Measurements from ENCODE around the gene KCNK4.
"Not testable (repeated sequence)": the region's sequence is repeated elsewhere in the genome, so short reads cannot be mapped to it uniquely, and the experiment has no call there.

KCNK4 gene

GRCh38 chr11:64321026-64321425 is 29.9 kb downstream of the KCNK4 start:
- DNase-seq = no peak
- TF ChIP-seq CTCF (IDR thresholded peaks at IDR 0.05) = no peak
- Mint-ChIP-seq H3K4me1 (peaks cover 50% of the 10 kb centered on the region), H3K4me3 (peak overlapping the region; percentile 6), H3K27me3 (ENCODE audit: low read depth, poor library complexity) (no peaks in the 10 kb centered on the region), H3K27ac (peak overlapping the region; percentile 40), H3K9me3 (no peaks in the 10 kb centered on the region), H3K36me3 (ENCODE audit: low read depth) (peaks cover 11% of the 10 kb centered on the region)

DNA sequence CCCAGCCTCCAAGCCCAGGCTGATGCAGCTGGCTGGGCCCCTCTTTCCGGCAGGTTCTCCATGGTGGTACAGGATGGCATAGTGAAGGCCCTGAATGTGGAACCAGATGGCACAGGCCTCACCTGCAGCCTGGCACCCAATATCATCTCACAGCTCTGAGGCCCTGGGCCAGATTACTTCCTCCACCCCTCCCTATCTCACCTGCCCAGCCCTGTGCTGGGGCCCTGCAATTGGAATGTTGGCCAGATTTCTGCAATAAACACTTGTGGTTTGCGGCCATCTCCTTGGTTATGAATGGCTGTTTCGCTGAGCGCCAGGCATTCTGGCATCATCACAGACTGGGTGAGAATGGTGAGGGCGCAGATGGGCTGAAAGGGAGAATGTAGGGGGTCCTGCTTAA is 30.4 kb downstream of the KCNK4 start:
- Mint-ChIP-seq H3K4me1 (peaks cover 46% of the 10 kb centered on the region), H3K27ac (no peak overlapping the region), H3K27me3 (ENCODE audit: low read depth, poor library complexity) (no peaks in the 10 kb centered on the region), H3K36me3 (ENCODE audit: low read depth) (peaks cover 11% of the 10 kb centered on the region), H3K9me3 (no peaks in the 10 kb centered on the region), H3K4me3 (no peak overlapping the region)
- TF ChIP-seq CTCF (IDR thresholded peaks at IDR 0.05) = no peak
- DNase-seq = no peak

- no peak overlapping the region for H3K27ac Mint-ChIP-seq
- H3K4me3 Mint-ChIP-seq = no peak overlapping the region
- TF ChIP-seq CTCF (IDR thresholded peaks at IDR 0.05) = no peak
- peaks cover 1% of the 10 kb centered on the region for H3K27me3 Mint-ChIP-seq (ENCODE audit: low read depth, poor library complexity)
- DNase-seq = no peak
- H3K9me3 Mint-ChIP-seq = no peaks in the 10 kb centered on the region
- peaks cover 38% of the 10 kb centered on the region for H3K4me1 Mint-ChIP-seq
- peaks cover 11% of the 10 kb centered on the region for H3K36me3 Mint-ChIP-seq (ENCODE audit: low read depth)
Observed at GRCh38 chr11:64322925-64323260, 31.8 kb downstream of the KCNK4 start.

DNA sequence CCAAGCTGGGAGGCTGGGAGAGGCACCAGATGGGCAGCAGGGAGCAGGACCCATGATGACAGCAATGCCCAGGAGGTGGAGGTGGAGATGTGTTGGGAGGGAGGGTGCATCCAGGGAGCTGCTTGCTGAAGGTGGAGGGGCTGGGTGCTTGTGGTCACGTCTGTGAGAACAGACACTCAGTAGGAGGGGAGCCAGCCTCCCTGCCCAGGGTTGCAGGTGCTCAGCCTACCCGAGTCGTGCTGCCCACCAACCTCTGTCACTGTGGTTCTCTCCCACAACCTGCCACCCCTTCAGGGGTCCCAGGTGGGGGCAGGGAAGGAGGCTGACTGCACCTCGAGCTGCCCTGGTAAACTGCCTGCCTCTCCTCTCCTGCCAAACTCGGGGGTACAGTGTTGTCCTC is 32.3 kb downstream of the KCNK4 start:
- peak overlapping the region; percentile 74 for H3K27ac Mint-ChIP-seq
- no peak overlapping the region for H3K4me3 Mint-ChIP-seq
- DNase-seq = no peak
- H3K36me3 Mint-ChIP-seq (ENCODE audit: low read depth) = peaks cover 11% of the 10 kb centered on the region
- TF ChIP-seq CTCF (IDR thresholded peaks at IDR 0.05) = no peak
- no peaks in the 10 kb centered on the region for H3K9me3 Mint-ChIP-seq
- H3K4me1 Mint-ChIP-seq = peaks cover 38% of the 10 kb centered on the region
- H3K27me3 Mint-ChIP-seq (ENCODE audit: low read depth, poor library complexity) = peaks cover 3% of the 10 kb centered on the region

DNA sequence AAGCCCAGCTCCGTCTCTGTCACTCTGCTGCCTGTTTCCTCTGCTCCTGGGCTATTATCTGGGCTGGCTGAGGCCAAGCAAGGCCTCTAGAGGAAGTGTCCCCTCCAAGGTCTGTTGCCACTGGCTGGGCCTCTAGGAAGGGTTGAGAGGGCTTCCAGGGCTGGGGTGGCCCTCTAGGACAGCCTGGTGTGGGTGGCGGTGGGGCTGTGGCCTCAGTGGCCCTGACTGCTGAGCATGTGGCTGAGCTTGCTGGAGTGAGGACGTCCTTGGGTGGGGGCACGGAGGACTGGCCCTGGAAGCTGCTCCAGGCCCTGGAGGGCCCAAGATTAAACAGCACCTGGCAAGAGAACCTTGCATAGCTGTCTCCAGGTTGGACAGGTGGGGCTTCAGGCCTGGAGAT is 32.9 kb downstream of the KCNK4 start:
- Mint-ChIP-seq H3K4me1 (peaks cover 37% of the 10 kb centered on the region), H3K36me3 (ENCODE audit: low read depth) (peaks cover 11% of the 10 kb centered on the region)
- H3K4me3 Mint-ChIP-seq; H3K9me3 Mint-ChIP-seq; DNase-seq; H3K27ac Mint-ChIP-seq; H3K27me3 Mint-ChIP-seq (ENCODE audit: low read depth, poor library complexity): not testable (repeated sequence)

DNA sequence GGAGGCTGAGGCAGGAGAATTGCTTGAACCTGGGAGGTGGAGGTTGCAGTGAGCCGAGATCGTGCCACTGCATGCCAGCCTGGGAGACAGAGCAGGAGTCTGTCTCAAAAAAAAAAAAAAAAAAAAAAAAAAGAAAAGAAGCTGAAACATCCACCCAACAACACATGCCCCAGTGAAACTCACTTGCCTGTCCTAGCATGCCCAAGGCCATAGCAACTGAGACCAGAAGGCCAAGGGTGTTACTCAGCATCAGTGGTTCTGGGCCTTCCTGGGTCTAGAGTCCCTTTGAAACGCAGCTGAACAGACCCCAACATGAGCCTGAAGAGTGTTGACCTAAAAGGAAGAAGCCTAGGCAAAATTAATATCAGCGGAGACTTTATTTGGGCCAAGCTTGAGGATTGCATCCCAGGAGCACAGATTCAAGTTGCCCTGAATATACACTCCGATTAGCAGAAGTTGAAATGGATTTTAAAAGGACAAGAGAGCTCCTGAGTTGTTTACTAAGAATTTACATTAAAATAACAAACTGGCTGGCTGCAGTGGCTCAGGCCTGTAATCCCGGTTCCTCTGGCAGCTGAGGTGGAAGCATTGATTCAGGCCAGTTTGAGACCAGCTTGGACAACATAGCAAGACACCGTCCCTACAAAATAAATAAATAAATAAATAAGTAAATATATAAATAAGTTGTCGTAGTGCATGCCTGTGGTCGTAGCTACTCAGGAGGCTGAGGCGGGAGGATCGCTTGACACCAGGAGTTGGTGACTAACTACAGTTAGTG is 33.8 kb downstream of the KCNK4 start:
- Mint-ChIP-seq H3K27ac (no peak overlapping the region), H3K27me3 (ENCODE audit: low read depth, poor library complexity) (peaks cover 3% of the 10 kb centered on the region), H3K36me3 (ENCODE audit: low read depth) (peaks cover 11% of the 10 kb centered on the region), H3K4me1 (peaks cover 37% of the 10 kb centered on the region), H3K4me3 (no peak overlapping the region), H3K9me3 (no peaks in the 10 kb centered on the region)
- no peak for DNase-seq
- no peak for TF ChIP-seq CTCF (IDR thresholded peaks at IDR 0.05)
